Gastroesophageal sphincter (tissue), 4 donors: ENCODE data around the gene ACAP3. TPM values are rescaled to one million over a fixed set of nuclear protein-coding genes. Genes with fewer than 3 reads are reported as not detected.

Experiments used
- ATAC-seq: fragments of 150-250 bp; one replicate; pipeline ENCODE4 v1.9.1; 2016; ENCODE audit warnings: mild to moderate bottlenecking, moderate library complexity
- H3K27ac ChIP-seq, 4 donors: fragments of 200-600 bp; sonication (generic) in 3 of 4; 1 replicate in 3 of 4; 2 replicates in 1 of 4; pipeline ENCODE4 v1.5.1; 2016 to 2019
- H3K27me3 ChIP-seq: fragments of 200-600 bp; sonication (generic); one replicate; pipeline ENCODE4 v1.5.1; 2019
- H3K36me3 ChIP-seq, 2 donors: fragments of 200-600 bp; sonication (generic); one replicate each; pipeline ENCODE4 v1.5.1; 2019; ENCODE audit warnings: control low read depth in 1 of 2
- H3K4me1 ChIP-seq, 3 donors: fragments of 200-600 bp; sonication (generic); 1 replicate in 2 of 3; 2 replicates in 1 of 3; pipeline ENCODE4 v1.5.1; 2016 to 2019; ENCODE audit warnings: control low read depth in 2 of 3
- H3K4me3 ChIP-seq, 2 donors: fragments of 200-600 bp; sonication (generic); one replicate each; pipeline ENCODE4 v1.5.1; 2019; ENCODE audit warnings: mild to moderate bottlenecking in 1 of 2, moderate library complexity in 1 of 2
- H3K9me3 ChIP-seq, 3 donors: fragments of 200-600 bp; sonication (generic); one replicate each; pipeline ENCODE4 v1.5.1; 2017 to 2019; ENCODE audit warnings: control low read depth in 2 of 3
- EP300 ChIP-seq: sonication (generic); formaldehyde crosslinking; IDR thresholded peaks from one replicate; pipeline ENCODE4 v1.6.1; 2017; ENCODE audit warnings: antibody characterized with exemption, mild to moderate bottlenecking
- POLR2A ChIP-seq, 2 donors: fragments of 450-650 bp; IDR thresholded peaks; one replicate each; pipeline ENCODE4 v1.6.1; 2017; ENCODE audit warnings: antibody characterized with exemption in 2 of 2, mild to moderate bottlenecking in 2 of 2, moderate library complexity in 1 of 2
- POLR2AphosphoS5 ChIP-seq: sonication (generic); formaldehyde crosslinking; IDR thresholded peaks from one replicate; pipeline ENCODE4 v1.6.1; 2017; ENCODE audit warnings: antibody characterized with exemption
- WGBS, 2 donors: methylation state at CpG; one replicate each; pipeline ENCODE4 v1.1.5; 2018; ENCODE audit warnings: low coverage in 1 of 2; 5-methylcytosine and 5-hydroxymethylcytosine counted together
- total RNA-seq, 4 donors: library from RNA; depleted of rRNA; stranded (reverse); fragments of >200 nt; gene quantifications; one replicate each; pipeline ENCODE4 v1.1.0, GENCODE V29; 2016
- TF ChIP-seq, protein P1 (sequence below), 4 experiments: fragments of 200-600 bp in 2 of 4; fragments of 450-650 bp in 2 of 4; sonication (generic) in 1 of 4; IDR thresholded peaks; one replicate each; pipeline ENCODE4 v1.5.1; 2017 to 2019; ENCODE audit warnings: antibody characterized with exemption in 4 of 4, mild to moderate bottlenecking in 2 of 4, moderate library complexity in 2 of 4

The ACAP3 gene
- total RNA-seq, 4 donors from 2014 or later, result 35.6 to 74.7 (median 50.2) TPM

GRCh38 chr1:1298861-1299685, 8.7 kb downstream of the ACAP3 start:
- no CpG with 5 or more reads among the region's 30 CpGs for WGBS, 2 donors
- ATAC-seq, result no peak
- H3K27ac ChIP-seq, result no peak overlapping the region
- TF ChIP-seq EP300, result no peak
- TF ChIP-seq, protein P1, sequence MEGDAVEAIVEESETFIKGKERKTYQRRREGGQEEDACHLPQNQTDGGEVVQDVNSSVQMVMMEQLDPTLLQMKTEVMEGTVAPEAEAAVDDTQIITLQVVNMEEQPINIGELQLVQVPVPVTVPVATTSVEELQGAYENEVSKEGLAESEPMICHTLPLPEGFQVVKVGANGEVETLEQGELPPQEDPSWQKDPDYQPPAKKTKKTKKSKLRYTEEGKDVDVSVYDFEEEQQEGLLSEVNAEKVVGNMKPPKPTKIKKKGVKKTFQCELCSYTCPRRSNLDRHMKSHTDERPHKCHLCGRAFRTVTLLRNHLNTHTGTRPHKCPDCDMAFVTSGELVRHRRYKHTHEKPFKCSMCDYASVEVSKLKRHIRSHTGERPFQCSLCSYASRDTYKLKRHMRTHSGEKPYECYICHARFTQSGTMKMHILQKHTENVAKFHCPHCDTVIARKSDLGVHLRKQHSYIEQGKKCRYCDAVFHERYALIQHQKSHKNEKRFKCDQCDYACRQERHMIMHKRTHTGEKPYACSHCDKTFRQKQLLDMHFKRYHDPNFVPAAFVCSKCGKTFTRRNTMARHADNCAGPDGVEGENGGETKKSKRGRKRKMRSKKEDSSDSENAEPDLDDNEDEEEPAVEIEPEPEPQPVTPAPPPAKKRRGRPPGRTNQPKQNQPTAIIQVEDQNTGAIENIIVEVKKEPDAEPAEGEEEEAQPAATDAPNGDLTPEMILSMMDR (IDR thresholded peaks at IDR 0.05), result no peak
- TF ChIP-seq POLR2A (IDR thresholded peaks at IDR 0.05), result no peak
- TF ChIP-seq POLR2AphosphoS5, result no peak
- H3K36me3 ChIP-seq, result peaks cover 0 to 62% of the 10 kb centered on the region in 2 donors
- H3K4me3 ChIP-seq, result no peak overlapping the region
- peaks cover 0 to 13% (median 7%) of the 10 kb centered on the region in 3 donors for H3K4me1 ChIP-seq
- no peaks in the 10 kb centered on the region for H3K9me3 ChIP-seq
- no peaks in the 10 kb centered on the region for H3K27me3 ChIP-seq

GRCh38 chr1:1297802-1298424, 9.8 kb downstream of the ACAP3 start:
- H3K4me3 ChIP-seq, result no peak overlapping the region
- ATAC-seq, result no peak
- TF ChIP-seq POLR2A (IDR thresholded peaks at IDR 0.05) (no peak), EP300 (no peak), POLR2AphosphoS5 (no peak)
- TF ChIP-seq, protein P1 (IDR thresholded peaks at IDR 0.05), result no peak
- no peaks in the 10 kb centered on the region for H3K9me3 ChIP-seq
- peaks cover 0 to 73% of the 10 kb centered on the region in 2 donors for H3K36me3 ChIP-seq
- 100% methylated on average over 2 of the region's 31 CpGs; no CpG with 5 or more reads in 1 of the 2 donors for WGBS, 2 donors
- H3K27ac ChIP-seq, result no peak overlapping the region
- peaks cover 0 to 1% (median 0%) of the 10 kb centered on the region in 3 donors for H3K4me1 ChIP-seq
- no peaks in the 10 kb centered on the region for H3K27me3 ChIP-seq

- ATAC-seq, result no peak
- Histone ChIP-seq H3K27me3 (no peaks in the 10 kb centered on the region), H3K4me3 (no peak overlapping the region), H3K27ac (no peak overlapping the region), H3K4me1 (peaks cover 0 to 8% (median 0%) of the 10 kb centered on the region in 3 donors), H3K9me3 (no peaks in the 10 kb centered on the region), H3K36me3 (peaks cover 0 to 77% of the 10 kb centered on the region in 2 donors)
- TF ChIP-seq POLR2A (IDR thresholded peaks at IDR 0.05) (no peak), POLR2AphosphoS5 (no peak), EP300 (no peak)
- TF ChIP-seq, protein P1 (IDR thresholded peaks at IDR 0.05), result no peak
- WGBS, 2 donors, result 87 to 95% methylated on average over 4 to 17 of the region's 62 CpGs
Observed at GRCh38 chr1:1296070-1297061, 11.4 kb downstream of the ACAP3 start.

GRCh38 chr1:1295154-1295923, 12.4 kb downstream of the ACAP3 start:
- H3K27ac ChIP-seq, result no peak overlapping the region
- H3K4me1 ChIP-seq, result peaks cover 0 to 14% (median 0%) of the 10 kb centered on the region in 3 donors
- ATAC-seq, result no peak
- no peak overlapping the region for H3K4me3 ChIP-seq
- H3K36me3 ChIP-seq, result peaks cover 0 to 74% of the 10 kb centered on the region in 2 donors
- TF ChIP-seq POLR2A (IDR thresholded peaks at IDR 0.05) (no peak), EP300 (no peak), POLR2AphosphoS5 (no peak)
- TF ChIP-seq, protein P1 (IDR thresholded peaks at IDR 0.05), result no peak
- no peaks in the 10 kb centered on the region for H3K27me3 ChIP-seq
- no peaks in the 10 kb centered on the region for H3K9me3 ChIP-seq
- WGBS, 2 donors, result 100% methylated on average over 1 of the region's 35 CpGs; no CpG with 5 or more reads in 1 of the 2 donors
